K562 (cell line): ENCODE data around the gene PATL1. TPM values are rescaled to one million over a fixed set of nuclear protein-coding genes. Genes with fewer than 3 reads are reported as not detected.

Source experiments
- ATAC-seq: fragments of 200-7000 bp; cut with Tn5 transposase; 3 replicates; pipeline ENCODE4 v1.9.1; 2020; ENCODE audit warnings: moderate library complexity
- BruUV-seq: library from RNA; stranded (reverse); fragments of 400-500 nt; replicated peaks from 2 replicates; lab custom pipeline; 2021; lab: Mats Ljungman, UMichigan
- CTCF ChIA-PET: fragments of 300-600 bp; formaldehyde crosslinking; extraction: SDS; loops from one replicate; lab custom pipeline; 2021; ENCODE audit warnings: low intra/inter-chr PET ratio; lab: Yijun Ruan, JAX
- POLR2A ChIA-PET: fragments of 300-600, 350-650 bp; sonication (Branson Sonifier 250); formaldehyde crosslinking; extraction: SDS; loops from one replicate; lab custom pipeline; 2021; ENCODE audit warnings: antibody characterized with exemption, inconsistent platforms; lab: Yijun Ruan, JAX
- DNase-seq, 4 experiments: peaks; one replicate each; pipeline versions ENCODE4 v3.0.0 to v3.0.0-alpha.2; 2011 to 2018; ENCODE audit warnings: low spot score in 3 of 4, mixed read lengths in 3 of 4; ENCODE audit errors: extremely low read depth in 1 of 4
- FAIRE-seq: peaks from 2 replicates; lab custom pipeline; 2011; peaks lifted over from hg19 to GRCh38; lab: Jason Lieb, UNC
- H2AFZ ChIP-seq: 2 replicates; pipeline ENCODE4 v1.6.0; 2011; ENCODE audit warnings: low read depth, low read length, control low read depth, inconsistent platforms
- H3K27ac ChIP-seq: fragments of 200-600 bp; 3 replicates; pipeline ENCODE4 v1.8.0; 2011; ENCODE audit warnings: low read depth, mild to moderate bottlenecking, control low read depth, inconsistent platforms, low read length, moderate library complexity, mixed read lengths; ENCODE audit errors: extremely low read depth
- H3K27me3 ChIP-seq, 2 experiments: fragments of 300-600 bp in 1 of 2; 2 replicates in 1 of 2; 3 replicates in 1 of 2; pipeline versions ENCODE4 v1.6.0 to v1.8.0; 2011; ENCODE audit warnings: inconsistent platforms in 2 of 2, low read length in 2 of 2, mild to moderate bottlenecking in 1 of 2, mixed read lengths in 1 of 2, moderate library complexity in 1 of 2; ENCODE audit not compliant: control insufficient read depth in 2 of 2, insufficient read depth in 2 of 2
- H3K36me3 ChIP-seq: fragments of 300-600 bp; 3 replicates; pipeline ENCODE4 v1.8.0; 2011; ENCODE audit warnings: mild to moderate bottlenecking, low read length, inconsistent platforms; ENCODE audit not compliant: control insufficient read depth, insufficient read depth
- H3K4me1 ChIP-seq, 2 experiments: fragments of 200-600 bp in 1 of 2; replicated peaks in 1 of 2; 2 replicates in 1 of 2; 3 replicates in 1 of 2; pipeline versions ENCODE4 v1.5.1 to v1.8.0; 2011; ENCODE audit warnings: inconsistent platforms in 2 of 2, low read length in 2 of 2, mild to moderate bottlenecking in 1 of 2, mixed read lengths in 1 of 2, moderate library complexity in 1 of 2; ENCODE audit not compliant: control insufficient read depth in 2 of 2, insufficient read depth in 2 of 2
- H3K4me2 ChIP-seq: 2 replicates; pipeline ENCODE4 v1.6.1; 2011; ENCODE audit warnings: low read length, control low read depth, inconsistent platforms, mixed read lengths; ENCODE audit not compliant: insufficient read depth
- H3K4me3 ChIP-seq: fragments of 200-600 bp; sonication (generic), shearing (Covaris generic); 2 replicates; pipeline ENCODE4 v1.5.1; 2016; ENCODE audit warnings: control low read depth, inconsistent platforms
- H3K79me2 ChIP-seq: fragments of 200-600 bp; 3 replicates; pipeline ENCODE4 v1.8.0; 2011; ENCODE audit warnings: low read length, inconsistent platforms; ENCODE audit not compliant: control insufficient read depth, insufficient read depth
- H3K9ac ChIP-seq, 2 experiments: 2 replicates each; pipeline versions ENCODE4 v1.6.0 to v1.6.1; 2011; ENCODE audit warnings: low read depth in 2 of 2, low read length in 2 of 2, control low read depth in 1 of 2, inconsistent platforms in 1 of 2, mild to moderate bottlenecking in 1 of 2, mixed read lengths in 1 of 2; ENCODE audit not compliant: insufficient read depth in 1 of 2
- H3K9me1 ChIP-seq: one replicate; pipeline ENCODE4 v1.6.0; 2011; ENCODE audit warnings: inconsistent platforms, mild to moderate bottlenecking, low read length, moderate library complexity; ENCODE audit not compliant: control insufficient read depth, insufficient read depth
- H3K9me3 ChIP-seq: replicated peaks from 2 replicates; pipeline ENCODE4 v1.5.1; 2011; ENCODE audit warnings: low read depth, low read length, inconsistent platforms; ENCODE audit not compliant: control insufficient read depth, insufficient read depth
- H4K20me1 ChIP-seq: replicated peaks from 2 replicates; pipeline ENCODE4 v1.6.1; 2011; ENCODE audit warnings: low read length, inconsistent platforms, mixed read lengths; ENCODE audit not compliant: control insufficient read depth, insufficient read depth
- DNMT1 ChIP-seq: fragments of 450-650 bp; IDR thresholded peaks from 2 replicates; pipeline ENCODE4 v1.6.1; 2016; ENCODE audit warnings: antibody characterized with exemption, mild to moderate bottlenecking
- FOXP1 ChIP-seq: sonication (generic); formaldehyde crosslinking; IDR thresholded peaks from 2 replicates; pipeline ENCODE4 v1.8.0; 2022; ENCODE audit warnings: mild to moderate bottlenecking, missing genetic modification reagents
- SMARCA5 ChIP-seq: fragments of 450-650 bp; IDR thresholded peaks from 2 replicates; pipeline ENCODE4 v1.6.1; 2016
- SREBF2 ChIP-seq: sonication (generic); formaldehyde crosslinking; IDR thresholded peaks from 2 replicates; pipeline ENCODE4 v1.4.0; 2020; ENCODE audit warnings: mild to moderate bottlenecking, missing genetic modification reagents
- ZBTB1 ChIP-seq: sonication (generic); formaldehyde crosslinking; IDR thresholded peaks from 2 replicates; pipeline ENCODE4 v1.8.1; 2023; ENCODE audit warnings: missing genetic modification reagents, low read depth, mild to moderate bottlenecking, borderline replicate concordance
- WGBS: fragments of 100-300 bp; shearing (Covaris generic); methylation state at CpG from one replicate; pipeline ENCODE4 v1.1.6; 2016; ENCODE audit warnings: low coverage, mixed read lengths; ENCODE audit not compliant: insufficient coverage; ENCODE audit errors: missing lambda C conversion rate; 5-methylcytosine and 5-hydroxymethylcytosine counted together
- in situ Hi-C: fragments of 300-500 bp; cut with MboI; formaldehyde crosslinking; loops from 4 replicates; pipeline ENCODE4 v1.15.0; 2018; ENCODE audit warnings: inconsistent platforms, mixed read lengths
- intact Hi-C: fragments of 100-400 bp; cut with micrococcal nuclease; formaldehyde crosslinking; loops from 2 replicates; pipeline ENCODE4 v1.14.2; 2022
- polyA plus RNA-seq, 8 experiments: library from polyadenylated mRNA; depleted of rRNA in 4 of 8; stranded (reverse) in 5 of 8; unstranded in 3 of 8; fragments of >200 nt; fragmentation: Nextera tagmentation in 2 of 8; fragmentation: Illumina TruSeq in 1 of 8; extraction: Ambion mirVana in 2 of 8; extraction: Trizol in 1 of 8; gene quantifications; 2 replicates each; pipeline versions ENCODE4 v1.2.1 to v1.2.3, GENCODE V29; 2011 to 2014; ENCODE audit warnings: inconsistent platforms in 1 of 8, missing spikeins in 1 of 8
- total RNA-seq, 7 experiments: library from RNA; depleted of rRNA in 6 of 7; stranded (reverse); fragments of >200 nt in 6 of 7; fragmentation: Illumina TruSeq in 2 of 7; extraction: Trizol in 2 of 7; gene quantifications; 2 replicates each; pipeline versions ENCODE4 v1.2.1 to v1.2.3, GENCODE V29; 2011 to 2021; ENCODE audit warnings: low replicate concordance in 1 of 7
- TF ChIP-seq, protein P1 (sequence below): fragments of 450-650 bp; formaldehyde crosslinking; IDR thresholded peaks from 2 replicates; pipeline ENCODE4 v1.4.0; 2020; ENCODE audit warnings: mild to moderate bottlenecking, mixed read lengths

PATL1 gene
- total and polyA plus RNA-seq, 9 of the 15 experiments (the other 6 are each of a cell fraction or from before 2014, with no cell fraction given) = 3.2 to 48.0 (median 16.4) TPM

GRCh38 chr11:59678813-59679165, 10.0 kb upstream of the PATL1 start:
- no peak overlapping the region for H2AFZ ChIP-seq
- H3K79me2 ChIP-seq = no peaks in the 10 kb centered on the region
- FAIRE-seq (no peak), DNase-seq (no peak), ATAC-seq (no peak)
- 83% methylated on average over 3 of the region's 3 CpGs for WGBS
- CTCF ChIA-PET = no interaction called here
- no peak overlapping the region for H3K4me3 ChIP-seq
- no peak overlapping the region for H3K4me2 ChIP-seq
- H3K9ac ChIP-seq = no peak overlapping the region
- H3K36me3 ChIP-seq = no peaks in the 10 kb centered on the region
- BruUV-seq = no TSS peak
- intact Hi-C loops (no loop called here), in situ Hi-C loops (loop anchor here (25.0 kb wide), 1 partner anchor 491 kb away; no protein-coding TSS in a partner anchor)
- POLR2A ChIA-PET = interaction anchor here (1.8 kb wide), 1 partner anchor 13 kb away, joined by 6 read pairs; no protein-coding TSS in a partner anchor
- no peaks in the 10 kb centered on the region for H3K9me3 ChIP-seq
- TF ChIP-seq SREBF2 (CRISPR knock-in tag) = no peak
- no peak for TF ChIP-seq SMARCA5
- no peak for TF ChIP-seq DNMT1
- TF ChIP-seq, protein P1, sequence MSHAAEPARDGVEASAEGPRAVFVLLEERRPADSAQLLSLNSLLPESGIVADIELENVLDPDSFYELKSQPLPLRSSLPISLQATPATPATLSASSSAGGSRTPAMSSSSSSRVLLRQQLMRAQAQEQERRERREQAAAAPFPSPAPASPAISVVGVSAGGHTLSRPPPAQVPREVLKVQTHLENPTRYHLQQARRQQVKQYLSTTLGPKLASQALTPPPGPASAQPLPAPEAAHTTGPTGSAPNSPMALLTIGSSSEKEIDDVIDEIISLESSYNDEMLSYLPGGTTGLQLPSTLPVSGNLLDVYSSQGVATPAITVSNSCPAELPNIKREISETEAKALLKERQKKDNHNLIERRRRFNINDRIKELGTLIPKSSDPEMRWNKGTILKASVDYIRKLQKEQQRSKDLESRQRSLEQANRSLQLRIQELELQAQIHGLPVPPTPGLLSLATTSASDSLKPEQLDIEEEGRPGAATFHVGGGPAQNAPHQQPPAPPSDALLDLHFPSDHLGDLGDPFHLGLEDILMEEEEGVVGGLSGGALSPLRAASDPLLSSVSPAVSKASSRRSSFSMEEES = no peak
- TF ChIP-seq FOXP1 (CRISPR knock-in tag) = no peak
- no peak for TF ChIP-seq ZBTB1 (CRISPR knock-in tag)
- no peaks in the 10 kb centered on the region for H3K27me3 ChIP-seq
- no peak overlapping the region for H3K27ac ChIP-seq
- no peaks in the 10 kb centered on the region for H3K9me1 ChIP-seq
- H3K4me1 ChIP-seq = peaks cover 11 to 15% of the 10 kb centered on the region in 2 experiments; a peak in 4 of 5 replicates
- H4K20me1 ChIP-seq = no peaks in the 10 kb centered on the region
